NCI-H2196 treated with DMSO at 0.1 percent for 48 hours (cell line): ENCODE results near the gene ARSA.
"Not testable (repeated sequence)": the region's sequence is repeated elsewhere in the genome, so short reads cannot be mapped to it uniquely, and the experiment has no call there.

Source experiments
- DNase-seq: peaks from one replicate; lab custom pipeline; 2025; ENCODE audit not compliant: unreplicated experiment; lab: John Stamatoyannopoulos, UW

ARSA gene

GRCh38 chr22:50656122-50657070 lies 28.4 kb upstream of the ARSA start:
- no peak for DNase-seq

GRCh38 chr22:50654664-50655063 lies 26.7 kb upstream of the ARSA start:
- DNase-seq, result not testable (repeated sequence)

GRCh38 chr22:50653256-50653655 lies 25.3 kb upstream of the ARSA start:
- DNase-seq, result no peak

GRCh38 chr22:50643821-50644101 lies 15.8 kb upstream of the ARSA start:
- DNase-seq, result not testable (repeated sequence)

GRCh38 chr22:50643021-50643820 lies 15.3 kb upstream of the ARSA start:
- not testable (repeated sequence) for DNase-seq

GRCh38 chr22:50641696-50642607 lies 14.0 kb upstream of the ARSA start:
- DNase-seq, result no peak

GRCh38 chr22:50640857-50641647 lies 13.1 kb upstream of the ARSA start:
- no peak for DNase-seq

- not testable (repeated sequence) for DNase-seq
Measured at GRCh38 chr22:50640296-50640695, 12.3 kb upstream of the ARSA start.

- DNase-seq, result no peak
Measured at GRCh38 chr22:50635591-50635990, 7.6 kb upstream of the ARSA start.

GRCh38 chr22:50633771-50634170 lies 5.8 kb upstream of the ARSA start:
- DNase-seq, result no peak

GRCh38 chr22:50633086-50633485 lies 5.1 kb upstream of the ARSA start:
- DNase-seq, result no peak

- DNase-seq, result no peak
Measured at GRCh38 chr22:50630376-50630775, 2.4 kb upstream of the ARSA start.

- DNase-seq, result no peak
Measured at GRCh38 chr22:50628543-50629134, 687 bp upstream of the ARSA start.

GRCh38 chr22:50626850-50627641 lies 906 bp downstream of the ARSA start:
- DNase-seq, result no peak

- DNase-seq, result no peak
Measured at GRCh38 chr22:50626314-50626849, 1.6 kb downstream of the ARSA start.

- DNase-seq, result no peak
Measured at GRCh38 chr22:50625568-50626313, 2.2 kb downstream of the ARSA start.

- DNase-seq, result no peak
Measured at GRCh38 chr22:50625131-50625567, 2.8 kb downstream of the ARSA start.
